GM06990 (cell line): Measurements from ENCODE around the gene HOXB1.

ENCODE experiments used
- DNase-seq: peaks from one replicate; pipeline ENCODE4 v3.0.0-alpha.2; 2011; ENCODE audit not compliant: insufficient read length; ENCODE audit errors: extremely low read depth
- H3K27me3 ChIP-seq: replicated peaks from 2 replicates; pipeline ENCODE4 v1.6.0; 2011; ENCODE audit warnings: low read length; ENCODE audit not compliant: control insufficient read depth, insufficient read depth
- H3K36me3 ChIP-seq: 2 replicates; pipeline ENCODE4 v1.5.1; 2011; ENCODE audit warnings: low read length; ENCODE audit not compliant: control insufficient read depth, insufficient read depth
- H3K4me3 ChIP-seq: replicated peaks from 2 replicates; pipeline ENCODE4 v1.5.1; 2011; ENCODE audit warnings: low read depth, mild to moderate bottlenecking, control low read depth, low read length
- TF ChIP-seq, protein P1 (sequence below): IDR thresholded peaks from 2 replicates; pipeline ENCODE4 v1.5.1; 2011; ENCODE audit warnings: low read length, control low read depth, mild to moderate bottlenecking, inconsistent platforms; ENCODE audit not compliant: insufficient read depth, poor library complexity, severe bottlenecking

The HOXB1 gene

DNA sequence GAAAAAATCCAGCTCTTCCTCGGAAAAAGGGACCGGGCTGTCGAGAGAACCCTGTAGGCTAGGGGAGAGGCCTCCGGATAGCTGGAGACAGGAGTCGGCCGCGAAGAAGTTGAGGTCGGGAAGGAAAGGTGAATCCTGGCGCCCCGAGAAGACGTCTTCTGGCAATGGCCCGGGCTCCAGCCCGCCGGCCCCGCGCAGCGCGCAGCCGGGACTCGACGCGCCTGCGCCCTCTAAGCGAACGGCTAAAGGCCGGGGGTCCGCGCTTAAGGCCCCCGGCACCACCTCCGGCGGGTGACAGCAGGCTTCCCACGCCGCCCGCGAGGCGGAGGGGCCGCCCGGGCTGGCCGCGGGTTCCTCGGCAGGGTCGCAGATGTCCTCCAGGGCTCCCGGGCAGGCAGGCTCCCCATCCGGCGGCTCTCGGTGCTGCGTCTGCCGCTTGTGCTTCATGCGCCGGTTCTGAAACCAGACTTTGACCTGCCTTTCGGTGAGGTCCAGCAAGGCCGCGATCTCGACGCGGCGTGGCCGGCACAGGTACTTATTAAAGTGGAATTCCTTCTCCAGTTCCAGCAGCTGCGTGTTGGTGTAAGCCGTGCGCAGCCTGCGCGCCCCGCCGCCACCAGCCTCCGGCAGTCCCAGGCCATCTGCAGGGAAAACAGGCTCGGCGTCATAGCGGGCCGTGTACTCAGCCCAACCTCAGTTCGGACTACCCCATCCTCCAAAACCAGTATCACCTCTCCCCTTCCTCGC is 12.5 kb upstream of the HOXB1 start:
- Histone ChIP-seq H3K36me3 (no peaks in the 10 kb centered on the region), H3K4me3 (peak overlapping the region; percentile 56), H3K27me3 (no peaks in the 10 kb centered on the region)
- TF ChIP-seq, protein P1, sequence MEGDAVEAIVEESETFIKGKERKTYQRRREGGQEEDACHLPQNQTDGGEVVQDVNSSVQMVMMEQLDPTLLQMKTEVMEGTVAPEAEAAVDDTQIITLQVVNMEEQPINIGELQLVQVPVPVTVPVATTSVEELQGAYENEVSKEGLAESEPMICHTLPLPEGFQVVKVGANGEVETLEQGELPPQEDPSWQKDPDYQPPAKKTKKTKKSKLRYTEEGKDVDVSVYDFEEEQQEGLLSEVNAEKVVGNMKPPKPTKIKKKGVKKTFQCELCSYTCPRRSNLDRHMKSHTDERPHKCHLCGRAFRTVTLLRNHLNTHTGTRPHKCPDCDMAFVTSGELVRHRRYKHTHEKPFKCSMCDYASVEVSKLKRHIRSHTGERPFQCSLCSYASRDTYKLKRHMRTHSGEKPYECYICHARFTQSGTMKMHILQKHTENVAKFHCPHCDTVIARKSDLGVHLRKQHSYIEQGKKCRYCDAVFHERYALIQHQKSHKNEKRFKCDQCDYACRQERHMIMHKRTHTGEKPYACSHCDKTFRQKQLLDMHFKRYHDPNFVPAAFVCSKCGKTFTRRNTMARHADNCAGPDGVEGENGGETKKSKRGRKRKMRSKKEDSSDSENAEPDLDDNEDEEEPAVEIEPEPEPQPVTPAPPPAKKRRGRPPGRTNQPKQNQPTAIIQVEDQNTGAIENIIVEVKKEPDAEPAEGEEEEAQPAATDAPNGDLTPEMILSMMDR = peak; percentile 18
- DNase-seq = peak; percentile 74

DNA sequence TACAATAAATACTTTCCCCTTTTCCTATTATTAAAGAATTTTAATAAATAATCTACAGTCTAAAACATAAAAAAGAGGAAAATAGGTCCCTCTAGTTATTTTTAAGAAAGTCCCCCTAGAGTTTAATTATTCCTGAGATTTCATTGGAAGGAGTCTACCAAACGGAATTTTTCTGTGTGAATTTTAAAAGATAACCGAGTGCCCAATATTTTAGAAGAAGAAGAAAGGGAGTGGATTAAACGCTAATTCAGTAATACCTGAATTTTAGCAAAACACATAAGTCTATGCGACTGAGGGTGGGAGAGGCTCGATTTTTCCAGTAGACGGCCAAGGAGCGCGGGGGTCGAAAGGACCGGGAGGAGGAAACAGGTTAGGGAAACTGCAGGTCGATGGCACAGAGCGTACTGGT is 11.9 kb upstream of the HOXB1 start:
- TF ChIP-seq, protein P1 = no peak
- Histone ChIP-seq H3K27me3 (no peaks in the 10 kb centered on the region), H3K36me3 (no peaks in the 10 kb centered on the region), H3K4me3 (peak overlapping the region; percentile 56)
- no peak for DNase-seq

DNA sequence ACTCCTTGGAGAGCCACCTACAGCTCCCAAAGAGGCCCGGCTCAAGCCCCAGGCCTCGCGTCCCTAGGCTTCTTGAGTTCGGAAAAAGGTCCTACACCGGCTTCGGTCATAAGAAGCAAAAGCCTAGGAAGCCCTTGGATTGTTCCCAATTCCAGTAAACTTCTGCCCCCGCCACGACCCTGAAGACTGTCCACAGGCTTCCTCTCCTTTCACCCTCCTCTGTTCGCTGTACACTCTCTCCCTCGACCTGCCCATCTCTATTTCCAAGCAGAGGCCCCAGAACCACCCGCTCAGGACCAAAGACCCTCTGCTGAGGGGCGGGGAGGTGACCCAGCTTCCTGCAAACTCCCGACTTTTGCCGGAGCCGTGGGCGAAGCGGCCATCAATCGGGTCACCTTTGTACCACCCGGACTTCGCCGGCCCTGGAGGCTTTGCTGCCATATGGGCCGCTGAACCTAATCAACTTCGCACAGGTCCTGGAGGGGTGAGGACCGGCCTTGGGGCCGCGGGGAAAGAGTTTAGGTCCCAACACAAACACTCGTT is 11.4 kb upstream of the HOXB1 start:
- no peak for DNase-seq
- H3K27me3 ChIP-seq = no peaks in the 10 kb centered on the region
- H3K4me3 ChIP-seq = peak overlapping the region; percentile 42
- H3K36me3 ChIP-seq = no peaks in the 10 kb centered on the region
- TF ChIP-seq, protein P1 = no peak

DNA sequence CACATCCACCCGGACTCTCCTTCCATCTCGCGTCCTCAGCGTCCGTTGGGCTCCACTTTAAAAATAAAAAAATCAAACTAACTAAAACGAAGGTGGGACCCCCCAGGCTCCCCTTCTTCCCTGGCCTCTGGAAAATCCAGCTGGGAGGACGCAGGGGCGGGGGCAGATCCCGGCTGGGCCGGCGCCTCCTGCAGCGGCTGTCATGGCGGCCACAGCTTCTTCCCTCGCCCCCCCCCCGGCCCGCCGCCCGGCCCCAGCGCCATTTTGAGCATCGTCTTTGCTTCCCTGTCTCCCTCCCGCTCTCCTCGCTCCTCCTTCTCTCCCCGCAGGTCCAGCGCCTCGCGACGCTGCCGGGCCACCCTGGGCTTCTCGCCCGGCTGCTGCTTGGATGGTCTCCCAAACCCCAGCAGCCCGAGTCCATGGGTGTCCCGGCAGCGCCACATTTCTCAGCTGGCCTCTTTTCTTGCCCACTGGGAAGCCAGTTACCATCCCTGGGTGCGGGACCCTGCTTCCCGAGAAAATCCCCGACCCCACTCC is 10.8 kb upstream of the HOXB1 start:
- Histone ChIP-seq H3K4me3 (peak overlapping the region; percentile 42), H3K36me3 (no peaks in the 10 kb centered on the region), H3K27me3 (no peaks in the 10 kb centered on the region)
- DNase-seq = peak; percentile 28
- TF ChIP-seq, protein P1 = no peak

DNA sequence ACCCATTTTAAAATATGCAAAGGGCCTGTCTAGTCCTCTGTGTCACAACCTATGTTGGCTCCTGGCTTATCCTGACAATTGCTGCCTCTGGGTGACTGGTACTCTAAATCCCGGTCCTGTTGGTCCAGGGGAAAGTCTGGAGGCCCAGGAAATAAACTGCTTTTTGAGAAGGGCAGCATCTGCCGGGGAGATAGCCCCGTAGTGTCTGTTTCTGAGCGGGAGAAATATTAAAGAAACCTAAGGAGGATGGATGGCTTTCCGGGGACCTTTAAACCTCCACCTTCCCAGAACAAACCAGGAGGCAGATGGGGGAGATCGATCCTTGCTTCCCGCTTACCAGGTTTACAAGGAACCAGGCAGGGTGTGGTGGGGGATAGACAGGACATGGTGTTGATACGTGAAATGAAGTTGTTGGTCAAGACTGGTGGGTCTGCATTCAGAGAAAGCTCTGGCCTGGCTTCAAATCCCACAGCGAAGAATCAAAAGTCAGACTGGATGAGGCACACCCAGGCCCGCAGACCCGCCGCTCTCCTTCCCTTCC is 10.3 kb upstream of the HOXB1 start:
- H3K4me3 ChIP-seq = peak overlapping the region; percentile 26
- TF ChIP-seq, protein P1 = no peak
- H3K36me3 ChIP-seq = no peaks in the 10 kb centered on the region
- no peaks in the 10 kb centered on the region for H3K27me3 ChIP-seq
- no peak for DNase-seq
